Activated CD4-positive, alpha-beta T cell treated with anti-CD3 and anti-CD28 coated beads, Interleukin-2, amount 50 U/mL, for 4 hours (primary cell): ENCODE data around the gene NSFL1C.
A peak's percentile ranks its signal among the peaks of the same experiment; 100 is the strongest.
"Not testable (repeated sequence)": the region's sequence is repeated elsewhere in the genome, so short reads cannot be mapped to it uniquely, and the experiment has no call there.

Experiments used
- DNase-seq, 2 experiments: peaks; one replicate each; pipeline ENCODE4 v3.0.0-alpha.2; 2020

The NSFL1C gene

DNA sequence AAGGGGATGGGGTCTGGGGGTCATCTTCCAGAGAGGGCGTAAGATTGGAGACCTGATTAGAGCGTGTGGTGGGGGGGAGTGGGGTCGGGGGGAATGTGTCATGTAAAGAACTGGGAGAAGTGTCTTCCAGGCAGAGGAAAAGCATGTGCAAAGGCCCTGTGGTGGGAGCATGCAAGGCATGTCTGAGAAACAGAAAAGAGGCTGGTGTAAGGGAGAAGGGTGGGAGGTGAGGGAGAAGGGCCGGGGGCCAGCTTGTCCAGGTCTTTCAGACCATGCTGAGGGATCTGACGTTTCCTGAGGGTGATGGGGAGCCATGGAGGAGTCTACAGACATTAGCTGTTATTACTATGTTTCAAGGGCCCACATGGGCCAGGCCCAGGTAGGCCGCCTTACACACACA, 43.4 kb downstream of the NSFL1C start:
- DNase-seq: no peak

DNA sequence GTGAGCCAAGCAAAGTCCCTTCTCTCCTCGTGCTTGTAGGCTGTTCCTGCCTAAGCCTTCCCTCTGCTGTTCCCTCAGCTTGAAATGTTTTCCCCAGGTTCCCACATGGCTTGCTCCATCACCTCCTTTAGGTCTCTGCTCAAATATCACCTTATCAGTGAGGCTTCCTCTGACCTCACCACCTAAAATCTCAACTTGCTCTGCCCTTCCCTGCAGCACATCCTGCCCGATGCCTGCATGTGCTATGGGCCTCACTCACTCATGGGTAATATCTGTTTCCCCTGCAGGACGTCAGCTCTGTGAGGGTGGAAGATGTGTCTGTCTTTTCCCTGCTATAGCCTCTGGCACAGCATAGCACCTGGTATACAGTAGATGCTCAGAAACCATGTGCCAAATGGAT, 43.9 kb downstream of the NSFL1C start:
- DNase-seq: no peak

DNA sequence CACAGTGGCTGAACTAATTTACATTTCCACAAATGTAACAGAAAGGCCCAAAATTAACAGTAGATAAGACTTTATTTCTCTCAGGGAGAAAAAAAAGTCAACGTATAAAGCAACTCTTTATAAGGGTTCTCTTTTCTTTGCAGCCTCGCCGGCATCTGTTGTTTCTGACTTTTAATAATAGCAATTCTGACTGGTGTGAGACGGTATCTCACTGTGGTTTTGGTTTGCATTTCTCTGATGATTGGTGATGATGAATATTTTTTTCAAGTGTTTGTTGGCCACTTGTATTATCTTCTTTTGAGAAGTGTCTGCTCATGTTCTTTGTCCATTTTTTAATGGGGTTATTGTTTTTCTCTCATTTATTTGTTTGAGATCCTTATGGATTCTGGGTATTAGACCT, 46.6 kb downstream of the NSFL1C start:
- DNase-seq: no peak

DNA sequence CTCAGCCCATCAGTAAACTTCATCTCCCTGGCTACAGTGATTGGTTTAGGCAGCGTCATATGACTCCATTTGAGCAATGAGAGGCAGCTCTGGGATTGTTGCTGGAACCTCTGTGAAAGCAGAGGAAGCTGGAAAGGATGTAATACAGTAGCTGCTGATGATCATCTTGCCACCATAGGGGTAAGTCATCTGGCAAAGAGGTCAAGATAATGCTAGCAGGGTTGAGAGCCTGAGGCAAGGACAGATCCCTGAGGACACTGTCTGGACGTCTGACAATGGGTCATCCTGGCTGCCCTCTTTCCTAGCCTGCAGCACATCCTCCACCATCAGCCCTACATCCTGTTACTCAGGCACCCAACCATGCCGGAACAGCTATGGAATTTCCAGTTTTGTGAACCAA, 48.3 kb downstream of the NSFL1C start:
- DNase-seq: no peak

DNA sequence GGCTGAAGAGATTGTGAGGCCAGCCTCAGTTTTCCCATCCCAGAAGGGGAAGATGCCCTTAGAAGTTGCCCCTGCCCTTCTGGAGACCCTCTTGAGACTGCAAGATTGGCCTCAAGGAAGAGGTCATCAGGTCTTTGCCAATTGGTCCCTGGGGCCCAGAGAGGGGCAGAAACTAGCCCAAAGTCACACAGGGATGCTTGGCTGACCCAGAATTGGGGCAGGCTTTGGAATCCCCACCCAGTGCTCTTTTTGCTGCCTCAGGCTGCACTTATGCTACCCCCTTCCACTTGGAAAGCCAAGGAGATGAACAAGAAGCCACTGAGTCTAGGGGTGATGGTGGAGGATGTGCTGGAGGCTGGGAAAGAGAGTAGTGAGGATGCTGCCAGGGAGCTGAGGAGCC, 48.9 kb downstream of the NSFL1C start:
- no peak for DNase-seq

DNA sequence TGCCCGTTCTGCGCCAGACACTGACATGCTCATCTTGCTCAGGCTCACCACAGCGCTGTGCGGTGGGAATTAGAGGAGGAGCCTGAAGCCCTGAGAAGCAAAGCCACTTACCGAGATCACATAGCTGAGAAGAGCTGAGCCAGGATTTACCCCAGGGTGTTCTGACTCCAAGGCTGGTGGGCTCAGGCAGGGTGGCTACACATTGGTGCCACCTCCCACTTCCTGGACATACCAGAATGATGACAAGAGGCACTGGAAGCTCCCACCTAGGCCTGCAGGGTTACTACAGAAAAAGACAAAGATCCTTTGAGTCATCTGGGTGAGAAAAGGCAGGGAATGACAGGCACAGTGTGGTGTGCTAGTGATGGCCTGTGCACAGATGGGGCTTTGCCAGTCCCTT, 49.4 kb downstream of the NSFL1C start:
- DNase-seq: no peak

DNA sequence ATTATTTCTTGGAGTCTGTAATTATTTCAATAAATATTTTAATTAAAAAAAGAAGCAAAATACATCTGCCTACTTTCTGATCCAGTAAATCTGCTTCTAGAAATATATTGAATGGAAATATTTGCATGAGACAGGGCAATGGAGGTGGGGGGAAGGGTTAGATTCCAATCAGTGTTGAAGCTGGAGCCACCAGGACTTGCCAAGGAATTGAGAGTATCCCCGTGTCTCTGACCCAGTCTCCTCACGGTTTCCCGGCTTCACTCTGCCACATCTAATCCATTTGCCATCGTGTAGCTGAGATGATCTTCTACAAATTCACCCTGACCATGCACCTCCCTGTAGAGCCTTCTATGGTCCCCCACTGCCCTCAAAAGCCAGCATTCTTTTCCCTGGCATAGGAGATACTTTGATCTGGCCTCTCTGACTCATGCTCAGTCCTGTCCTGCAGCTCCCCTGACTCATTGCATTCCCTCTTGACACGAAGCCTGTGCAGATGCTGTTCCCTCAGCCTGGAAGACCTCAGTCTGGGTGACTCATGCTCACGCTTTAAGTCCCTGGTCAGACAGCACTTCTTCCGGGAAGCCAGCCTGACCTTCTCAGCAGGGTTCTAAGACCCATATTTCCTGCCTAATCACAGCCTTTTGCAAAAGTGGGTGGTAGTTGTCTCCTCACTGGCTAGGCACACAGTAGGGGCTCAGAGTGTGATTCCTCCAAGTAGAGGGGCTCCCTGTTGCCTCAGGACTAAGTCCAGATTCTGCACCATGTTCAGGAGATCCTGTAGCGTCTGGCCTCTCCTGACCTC, 50.8 kb downstream of the NSFL1C start:
- no peak for DNase-seq

DNA sequence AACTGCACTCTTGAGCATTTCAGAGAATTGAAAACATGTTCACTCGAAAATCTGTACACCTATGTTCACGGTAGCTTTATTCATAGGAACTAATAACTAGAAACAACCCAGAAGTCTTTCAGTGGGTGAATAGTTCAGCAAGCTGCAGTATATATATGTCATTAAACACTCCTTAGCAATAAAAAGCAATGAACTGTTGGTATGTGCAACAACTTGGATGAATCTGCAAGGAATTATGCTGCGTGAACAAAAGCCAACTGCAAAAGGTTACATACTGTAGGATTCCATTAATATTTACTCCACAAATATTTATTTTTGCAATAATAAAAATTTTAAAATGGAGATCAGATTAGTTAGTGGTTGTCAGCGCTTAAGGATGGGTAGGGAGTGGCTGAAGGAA, 51.7 kb downstream of the NSFL1C start:
- DNase-seq: no peak

DNA sequence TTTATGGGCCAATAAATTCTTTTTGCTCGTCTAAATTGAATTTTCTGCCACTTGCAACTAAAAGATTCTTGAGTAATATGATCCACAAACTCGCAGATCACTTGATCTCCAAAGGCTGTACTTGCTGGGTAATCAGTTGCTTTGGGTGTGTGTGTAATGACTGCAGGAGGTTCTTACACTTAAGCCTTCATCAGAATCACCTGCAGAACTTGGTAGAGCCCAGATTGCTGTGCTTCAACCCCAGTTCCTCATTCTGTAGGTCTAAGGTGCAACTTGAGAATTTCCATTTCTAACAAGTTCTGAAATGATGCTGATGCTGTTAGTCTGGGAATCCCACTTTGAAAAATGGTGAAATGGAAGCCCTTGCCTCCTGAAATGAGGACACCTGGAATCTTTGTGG, 60.8 kb downstream of the NSFL1C start:
- no peak for DNase-seq

DNA sequence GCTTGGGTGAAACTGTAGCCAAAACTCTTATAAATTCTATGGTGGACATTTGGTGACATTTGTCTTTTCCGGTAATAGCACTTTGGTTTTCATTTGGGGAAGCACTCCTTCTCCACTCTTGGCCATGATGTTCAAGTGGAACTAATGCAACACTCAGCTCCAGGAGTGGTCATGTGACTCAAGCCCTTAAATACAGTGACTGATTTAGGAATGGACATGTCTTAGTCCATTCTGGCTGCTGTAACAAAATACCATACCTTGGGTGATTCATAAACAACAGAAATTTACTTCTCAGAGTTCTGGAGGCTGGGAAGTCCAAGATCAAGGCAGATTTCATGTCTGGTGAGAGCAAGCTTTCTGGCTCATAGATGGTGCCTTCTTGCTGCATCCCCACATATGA, 63.0 kb downstream of the NSFL1C start:
- DNase-seq: no peak

DNA sequence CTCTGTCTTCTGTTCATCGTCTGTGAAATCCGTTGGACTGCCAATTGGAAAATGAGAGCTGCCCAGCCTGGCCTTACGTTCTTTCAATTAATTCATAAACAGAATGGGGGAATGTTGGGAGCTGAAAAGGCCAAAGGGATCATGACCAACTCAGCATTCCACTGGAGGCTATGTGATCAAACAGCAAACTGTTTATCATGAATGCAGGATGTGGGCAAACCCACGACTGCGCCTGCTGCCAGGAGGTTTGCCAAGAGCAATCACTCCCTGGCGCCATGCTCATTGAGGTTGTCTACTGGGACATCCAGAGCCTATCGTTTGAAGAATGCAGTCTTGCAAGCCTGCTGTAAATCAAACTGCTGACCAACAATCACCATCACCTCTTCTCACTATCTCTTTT, 64.5 kb downstream of the NSFL1C start:
- no peak for DNase-seq

DNA sequence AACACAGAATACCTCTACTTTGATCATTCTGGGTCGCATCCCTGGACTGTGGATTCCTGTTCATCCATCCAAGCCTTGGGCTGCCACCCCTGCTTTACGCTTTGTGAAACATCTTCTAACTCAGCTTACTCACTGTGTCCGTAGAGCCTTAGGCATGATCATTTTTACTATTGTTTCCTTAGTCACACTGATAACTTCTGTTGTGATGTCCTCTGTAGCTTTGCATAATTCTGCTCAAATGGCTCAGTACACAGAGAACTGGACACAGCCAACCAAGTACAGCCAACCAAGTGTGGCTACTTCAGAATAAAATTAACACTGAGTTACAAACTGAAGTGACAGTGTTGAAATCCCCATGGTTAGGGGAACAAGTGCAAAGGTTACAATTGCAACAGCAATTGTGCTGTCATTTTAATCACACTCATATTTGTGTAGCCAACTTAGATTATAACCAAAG, 65.2 kb downstream of the NSFL1C start:
- DNase-seq: no peak

DNA sequence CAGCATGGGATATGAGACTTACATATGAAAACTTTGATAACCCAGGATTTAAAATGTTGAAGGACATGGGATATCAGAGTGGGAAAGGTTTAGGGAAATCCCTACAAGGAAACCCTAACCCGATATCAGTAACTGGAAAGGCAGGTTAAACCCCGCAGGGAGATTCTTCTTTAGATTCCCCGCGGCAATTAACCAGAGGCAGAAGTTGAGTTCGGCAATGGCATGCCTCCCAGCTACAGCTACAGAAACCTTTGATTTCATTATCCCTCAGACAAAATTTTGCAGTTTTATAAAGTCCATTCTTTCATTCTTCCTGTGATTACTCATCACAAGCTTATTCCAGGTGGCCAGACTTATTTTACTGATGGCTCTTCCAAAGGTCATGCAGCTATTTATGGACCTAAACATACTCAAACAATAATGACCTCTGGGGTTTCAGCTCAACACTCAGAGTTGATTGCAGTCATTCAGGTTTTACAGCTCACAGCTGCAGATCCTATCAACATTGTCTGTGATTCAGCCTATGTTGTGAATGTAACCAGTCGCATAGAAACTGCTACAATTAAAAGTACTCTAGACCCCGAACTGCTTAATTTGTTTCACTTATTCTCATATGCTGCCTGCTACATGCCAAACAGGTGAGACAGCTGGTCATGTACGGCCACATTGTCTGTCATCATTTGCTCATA, 66.8 kb downstream of the NSFL1C start:
- not testable (repeated sequence) for DNase-seq

DNA sequence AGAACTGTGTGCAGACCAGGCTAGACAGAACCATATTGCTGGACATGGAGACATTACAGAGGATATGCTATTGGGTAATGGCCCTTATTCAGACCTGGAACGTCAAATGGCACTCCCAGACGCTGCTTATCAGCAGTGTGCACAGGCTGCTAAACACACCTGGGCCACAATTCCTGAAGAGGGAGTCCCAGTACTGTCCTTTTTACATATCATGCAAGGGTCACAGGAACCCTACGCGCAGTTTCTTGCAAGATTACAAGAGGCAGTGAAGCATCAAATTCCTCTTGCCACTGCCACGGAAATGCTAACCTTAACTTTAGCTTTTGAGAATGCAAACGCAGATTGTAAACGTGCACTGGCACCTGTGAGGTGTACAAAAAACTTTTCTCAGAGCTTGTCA, 68.5 kb downstream of the NSFL1C start:
- not testable (repeated sequence) for DNase-seq

DNA sequence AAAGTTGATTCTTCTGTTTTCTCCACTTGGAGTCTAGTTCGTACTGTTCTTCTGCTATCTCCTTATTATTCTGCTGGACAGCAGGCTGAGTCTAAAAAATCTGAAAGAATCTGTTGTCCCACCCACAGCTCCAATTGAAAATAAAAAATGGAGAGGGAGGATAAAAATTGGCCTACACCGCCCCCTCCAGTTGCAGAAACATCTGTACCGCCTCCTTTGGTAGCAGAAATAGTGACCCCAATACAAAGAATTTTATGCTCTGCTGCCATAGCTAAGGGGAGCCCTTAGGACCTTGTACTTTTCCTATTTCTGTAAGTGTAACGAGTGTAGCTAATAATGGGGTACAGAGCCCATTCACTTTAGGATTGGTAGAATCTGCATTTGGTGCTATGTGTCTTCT, 68.9 kb downstream of the NSFL1C start:
- DNase-seq: no peak

DNA sequence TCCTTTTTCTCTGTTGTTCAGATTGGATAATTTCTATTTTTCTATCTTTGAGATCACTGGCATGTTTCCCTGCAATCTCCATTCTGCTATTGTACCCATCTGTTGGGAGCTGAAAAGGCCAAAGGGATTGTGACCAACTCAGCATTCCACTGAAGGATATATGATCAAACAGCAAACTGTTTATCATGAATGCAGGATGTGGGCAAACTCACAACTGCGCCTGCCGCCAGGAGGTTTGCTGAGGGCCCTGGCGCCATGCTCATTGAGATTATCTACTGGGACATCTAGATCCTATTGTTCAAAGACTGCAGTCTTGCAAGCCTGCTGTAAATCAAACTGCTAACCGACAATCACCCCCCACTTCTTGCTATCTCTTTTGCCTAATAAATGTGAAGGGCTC, 69.9 kb downstream of the NSFL1C start:
- no peak for DNase-seq

DNA sequence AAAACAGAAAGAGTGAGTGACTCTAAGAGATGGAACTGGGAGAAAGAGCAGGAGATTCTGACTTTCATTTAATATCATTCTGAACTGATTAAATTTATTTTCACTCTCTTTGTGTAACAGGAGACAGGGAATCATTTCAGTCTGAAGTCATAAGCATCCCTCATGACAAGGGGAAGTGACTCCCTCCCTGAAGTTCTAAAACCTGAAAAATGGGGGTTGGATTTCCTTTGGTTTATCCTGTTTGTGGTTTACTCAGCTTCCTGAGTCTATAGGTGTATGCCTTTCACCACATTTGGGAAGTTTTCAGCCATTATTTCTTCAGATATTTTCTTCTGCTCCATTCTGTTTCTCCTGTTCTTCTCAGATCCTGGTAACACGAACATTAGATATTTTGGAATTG, 70.4 kb downstream of the NSFL1C start:
- DNase-seq: no peak

DNA sequence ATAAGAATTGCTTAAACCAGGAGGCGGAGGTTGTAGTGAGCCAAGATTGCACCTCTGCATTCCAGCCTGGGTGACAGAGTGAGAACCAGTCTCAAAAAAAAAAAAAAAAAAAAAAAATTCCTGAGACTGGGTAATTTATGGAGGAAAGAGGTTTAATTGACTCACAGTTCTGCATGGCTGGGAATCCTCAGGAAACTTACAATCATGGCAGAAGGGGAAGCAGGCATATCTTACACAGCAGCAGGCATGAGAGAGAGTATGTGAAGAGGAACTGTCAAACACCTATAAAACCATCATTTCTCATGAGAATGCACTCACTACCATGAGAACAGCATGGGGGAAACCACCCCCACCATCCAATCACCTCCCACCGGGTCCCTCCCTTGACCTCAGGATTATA, 72.0 kb downstream of the NSFL1C start:
- no peak for DNase-seq

DNA sequence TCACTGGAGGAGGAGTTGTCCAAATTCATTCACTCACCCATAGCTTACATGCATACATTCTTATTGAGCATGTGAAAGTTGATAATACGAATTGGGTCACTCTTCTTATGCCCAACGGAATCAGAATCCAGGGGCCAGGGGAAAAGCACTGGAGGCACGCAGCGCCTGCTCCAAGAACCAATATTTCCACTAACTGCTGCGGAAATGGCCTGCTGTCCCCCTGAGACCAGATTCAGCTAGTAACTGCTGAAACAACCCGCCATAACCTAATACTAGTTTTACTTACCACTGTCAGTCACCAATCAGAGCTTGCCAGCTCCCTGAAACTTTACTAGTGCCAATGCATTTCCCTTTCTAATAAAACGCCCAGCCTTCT, 73.2 kb downstream of the NSFL1C start:
- no peak for DNase-seq

DNA sequence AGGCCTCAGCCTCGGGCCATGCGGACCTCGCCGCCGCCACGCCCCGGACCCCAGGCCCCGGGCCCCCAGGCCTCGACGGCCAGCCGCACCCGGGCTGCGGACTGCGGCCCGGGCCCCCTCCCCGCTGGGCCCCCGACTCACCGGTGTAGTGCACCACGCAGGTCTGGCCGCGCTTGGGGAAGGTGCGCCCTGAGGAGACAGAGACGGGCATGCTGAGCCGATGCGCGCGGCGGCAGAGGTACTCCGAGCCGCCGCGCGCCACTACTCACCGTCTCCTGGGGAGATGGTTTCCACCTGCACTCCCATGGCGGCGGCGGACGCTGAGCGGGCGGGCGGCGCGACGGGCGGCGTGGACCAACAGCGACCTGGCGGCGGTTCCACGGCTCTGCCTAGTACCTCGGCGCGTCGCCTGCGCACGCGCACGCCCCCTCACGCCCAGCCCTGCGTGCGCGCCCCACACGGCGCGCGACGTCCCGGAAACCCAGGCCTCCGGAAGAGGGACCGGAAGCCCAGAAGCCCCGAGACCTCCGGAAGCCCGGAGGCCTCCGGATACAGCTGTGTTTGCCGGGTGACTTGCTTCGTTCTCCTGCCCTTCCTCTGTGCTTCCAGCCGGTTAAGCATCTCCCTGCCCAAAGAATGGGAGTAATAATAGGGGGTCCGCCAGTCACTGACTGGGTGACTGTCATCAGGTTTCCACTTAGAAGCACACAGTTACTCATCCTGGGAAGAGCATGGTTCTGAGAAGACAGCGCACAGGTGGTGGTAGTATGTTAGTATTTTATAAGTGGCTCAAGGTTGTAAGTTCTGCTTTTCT, 73.7 kb downstream of the NSFL1C start, which contains the start of gene FKBP1A:
Gene FKBP1A (minus strand): TSS at position 362 of the 814 bp plus-strand sequence. CDS start 56 bp downstream, at position 306.
- peak; percentile 84 to 86 for DNase-seq

DNA sequence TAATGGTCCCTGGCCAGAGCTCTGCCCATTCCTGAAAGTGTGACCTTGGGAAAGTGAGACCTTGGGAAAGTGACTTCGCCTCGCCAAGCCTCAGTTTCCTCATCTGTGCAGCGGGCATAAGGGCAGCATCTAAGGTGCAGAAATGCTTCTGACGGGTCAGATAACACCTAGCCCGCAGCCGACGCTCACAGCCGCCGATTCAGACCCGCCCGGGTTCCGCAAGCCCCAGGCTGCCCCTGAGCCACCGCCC, 74.3 kb downstream of the NSFL1C start:
- DNase-seq: no peak
